HepG2 (cell line): Measurements from ENCODE around the gene TPRG1. TPM values are rescaled to one million over a fixed set of nuclear protein-coding genes. Genes with fewer than 3 reads are reported as not detected.

ENCODE experiments used
- ATAC-seq: fragments of 200-7000 bp; cut with Tn5 transposase; 3 replicates; pipeline ENCODE4 v1.9.1; 2020; ENCODE audit warnings: mild to moderate bottlenecking, moderate library complexity
- BruUV-seq: library from RNA; stranded (reverse); fragments of 400-500 nt; replicated peaks from 2 replicates; lab custom pipeline; 2021; lab: Mats Ljungman, UMichigan
- CTCF ChIA-PET: fragments of 300-600 bp; formaldehyde crosslinking; extraction: SDS; loops from one replicate; lab custom pipeline; 2021; ENCODE audit warnings: low total read pairs, inconsistent platforms, low intra/inter-chr PET ratio; lab: Yijun Ruan, JAX
- POLR2A ChIA-PET: fragments of 350-600 bp; sonication (Branson Sonifier 250); formaldehyde crosslinking; loops from one replicate; lab custom pipeline; 2020; ENCODE audit warnings: antibody characterized with exemption, inconsistent platforms; lab: Yijun Ruan, JAX
- DNase-seq: peaks from one replicate; pipeline ENCODE4 v3.0.0-alpha.2; 2015; ENCODE audit warnings: low spot score
- FAIRE-seq: peaks from 3 replicates; lab custom pipeline; 2011; peaks lifted over from hg19 to GRCh38; lab: Jason Lieb, UNC
- H2AFZ ChIP-seq: one replicate; pipeline ENCODE4 v1.6.1; 2011; ENCODE audit warnings: low read length, inconsistent platforms
- H3K27ac ChIP-seq: fragments of 300-600 bp; 3 replicates; pipeline ENCODE4 v1.8.0; 2011; ENCODE audit warnings: mixed run types, mild to moderate bottlenecking, mixed read lengths, low read length, inconsistent platforms; ENCODE audit not compliant: insufficient read depth; ENCODE audit errors: extremely low read length
- H3K27me3 ChIP-seq, 2 experiments: fragments of 200-600 bp in 1 of 2; 2 replicates in 1 of 2; 3 replicates in 1 of 2; pipeline versions ENCODE4 v1.6.0 to v1.8.0; 2011; ENCODE audit warnings: low read length in 2 of 2, mild to moderate bottlenecking in 2 of 2, moderate library complexity in 2 of 2, inconsistent platforms in 1 of 2; ENCODE audit not compliant: insufficient read depth in 2 of 2, control insufficient read depth in 1 of 2
- H3K36me3 ChIP-seq, 2 experiments: fragments of 200-600 bp in 1 of 2; replicated peaks in 1 of 2; 2 replicates in 1 of 2; 3 replicates in 1 of 2; pipeline versions ENCODE4 v1.5.1 to v1.8.0; 2011; ENCODE audit warnings: low read length in 2 of 2, inconsistent platforms in 1 of 2; ENCODE audit not compliant: insufficient read depth in 2 of 2, control insufficient read depth in 1 of 2
- H3K4me1 ChIP-seq: 2 replicates; pipeline ENCODE4 v1.5.1; 2012; ENCODE audit warnings: low read length, inconsistent platforms; ENCODE audit not compliant: insufficient read depth
- H3K4me2 ChIP-seq: 2 replicates; pipeline ENCODE4 v1.6.0; 2011; ENCODE audit warnings: low read depth, low read length, inconsistent platforms
- H3K4me3 ChIP-seq, 3 experiments: fragments of 200-600 bp in 1 of 3; sonication (generic), shearing (Covaris generic) in 1 of 3; replicated peaks in 1 of 3; 2 replicates each; pipeline ENCODE4 v1.5.1; 2011 to 2016; ENCODE audit warnings: low read length in 3 of 3, inconsistent platforms in 2 of 3, low read depth in 2 of 3, mild to moderate bottlenecking in 2 of 3, control low read depth in 1 of 3, mixed read lengths in 1 of 3; ENCODE audit not compliant: insufficient read depth in 1 of 3
- H3K79me2 ChIP-seq: one replicate; pipeline ENCODE4 v1.6.1; 2011; ENCODE audit warnings: low read length, inconsistent platforms; ENCODE audit not compliant: insufficient read depth
- H3K9ac ChIP-seq: 2 replicates; pipeline ENCODE4 v1.6.0; 2011; ENCODE audit warnings: mild to moderate bottlenecking, low read depth, low read length, inconsistent platforms; ENCODE audit not compliant: insufficient read depth
- H3K9me3 ChIP-seq: 2 replicates; pipeline ENCODE4 v1.5.1; 2012; ENCODE audit warnings: mild to moderate bottlenecking, low read length
- H4K20me1 ChIP-seq: 2 replicates; pipeline ENCODE4 v1.6.0; 2011; ENCODE audit warnings: inconsistent platforms, mild to moderate bottlenecking, low read length, moderate library complexity; ENCODE audit not compliant: insufficient read depth
- ELF3 ChIP-seq: IDR thresholded peaks from 2 replicates; pipeline ENCODE4 v1.6.1; 2016; ENCODE audit warnings: missing genetic modification reagents, missing compliant biosample characterization
- FOXJ3 ChIP-seq: sonication (generic); formaldehyde crosslinking; IDR thresholded peaks from 2 replicates; pipeline ENCODE4 v1.4.0; 2020; ENCODE audit warnings: missing genetic modification reagents, mild to moderate bottlenecking, borderline replicate concordance
- HDAC2 ChIP-seq: sonication (generic); formaldehyde crosslinking; IDR thresholded peaks from 2 replicates; pipeline ENCODE4 v1.4.0; 2020; ENCODE audit warnings: missing genetic modification reagents
- JARID2 ChIP-seq: sonication (generic); formaldehyde crosslinking; IDR thresholded peaks from 2 replicates; pipeline ENCODE4 v1.8.1; 2023; ENCODE audit warnings: missing genetic modification reagents, inconsistent platforms; ENCODE audit not compliant: insufficient replicate concordance
- NFIB ChIP-seq: sonication (generic); formaldehyde crosslinking; IDR thresholded peaks from 2 replicates; pipeline ENCODE4 v1.9.0; 2021; ENCODE audit warnings: missing genetic modification reagents, mild to moderate bottlenecking, borderline replicate concordance
- PHF21A ChIP-seq: sonication (generic); formaldehyde crosslinking; IDR thresholded peaks from 2 replicates; pipeline ENCODE4 v1.5.0; 2020; ENCODE audit warnings: mild to moderate bottlenecking, missing genetic modification reagents
- SMARCC2 ChIP-seq: fragments of 450-650 bp; IDR thresholded peaks from 2 replicates; pipeline ENCODE4 v1.6.1; 2017; ENCODE audit warnings: antibody characterized with exemption, mild to moderate bottlenecking
- ZBTB33 ChIP-seq: sonication (generic); formaldehyde crosslinking; IDR thresholded peaks from 2 replicates; pipeline ENCODE4 v1.4.0; 2020; ENCODE audit warnings: missing genetic modification reagents
- ZBTB40 ChIP-seq, 2 experiments: fragments of 450-650 bp in 1 of 2; sonication (generic) in 1 of 2; formaldehyde crosslinking in 1 of 2; IDR thresholded peaks; 2 replicates each; pipeline versions ENCODE4 v1.6.1 to v1.8.0; 2016 to 2022; ENCODE audit warnings: antibody characterized with exemption in 1 of 2, mild to moderate bottlenecking in 1 of 2, missing genetic modification reagents in 1 of 2
- ZFP62 ChIP-seq: sonication (generic); formaldehyde crosslinking; IDR thresholded peaks from 2 replicates; pipeline ENCODE4 v1.4.0; 2020; ENCODE audit warnings: missing genetic modification reagents
- ZNF230 ChIP-seq: sonication (generic); formaldehyde crosslinking; IDR thresholded peaks from 2 replicates; pipeline ENCODE4 v1.4.0; 2020; ENCODE audit warnings: mild to moderate bottlenecking, missing genetic modification reagents
- ZNF543 ChIP-seq: sonication (generic); formaldehyde crosslinking; IDR thresholded peaks from 2 replicates; pipeline ENCODE4 v1.4.0; 2020; ENCODE audit warnings: mild to moderate bottlenecking, missing genetic modification reagents
- ZNF746 ChIP-seq: sonication (generic); formaldehyde crosslinking; IDR thresholded peaks from 2 replicates; pipeline ENCODE4 v1.8.0; 2022; ENCODE audit warnings: mild to moderate bottlenecking, missing genetic modification reagents
- ZNF776 ChIP-seq: sonication (generic); formaldehyde crosslinking; IDR thresholded peaks from 2 replicates; pipeline ENCODE4 v1.4.0; 2020; ENCODE audit warnings: mild to moderate bottlenecking, missing genetic modification reagents
- WGBS: methylation state at CpG from one replicate; pipeline ENCODE4 v1.1.6; 2017; ENCODE audit warnings: low lambda C conversion rate; 5-methylcytosine and 5-hydroxymethylcytosine counted together
- in situ Hi-C: cut with HindIII; loops from 2 replicates; pipeline ENCODE4 v1.10.0; 2017; ENCODE audit warnings: low pct_unique_long_range_greater_than_20kb; ENCODE audit not compliant: extremely low pct_ligation_motif_present
- intact Hi-C: fragments of 100-400 bp; cut with micrococcal nuclease; formaldehyde crosslinking; loops from one replicate; pipeline ENCODE4 v1.10.0; 2022; ENCODE audit not compliant: unreplicated experiment
- polyA plus RNA-seq, 8 experiments: library from polyadenylated mRNA; depleted of rRNA in 3 of 8; stranded (reverse) in 7 of 8; unstranded in 1 of 8; fragments of >200 nt; fragmentation: Illumina TruSeq in 4 of 8; extraction: Trizol in 4 of 8; gene quantifications; 2 replicates each; pipeline versions ENCODE4 v1.2.1 to v1.2.3, GENCODE V29; 2011 to 2016; ENCODE audit warnings: low read depth in 4 of 8, missing spikeins in 1 of 8, mixed read lengths in 1 of 8; ENCODE audit not compliant: insufficient read depth in 1 of 8
- total RNA-seq, 5 experiments: library from RNA; depleted of rRNA; stranded (reverse); fragments of >200 nt; fragmentation: Illumina TruSeq; extraction: Trizol; gene quantifications; 2 replicates each; pipeline ENCODE4 v1.2.3, GENCODE V29; 2016; ENCODE audit warnings: low read depth in 1 of 5

The TPRG1 gene
- total and polyA plus RNA-seq, 2 of the 13 experiments (the other 11 are each of a cell fraction or from before 2014, with no cell fraction given) = 0.17 TPM; not detected in 1

- ChIA-PET POLR2A (no interaction called here), CTCF (no interaction called here)
- Histone ChIP-seq H3K4me3 (no peak overlapping the region), H3K9ac (no peak overlapping the region), H3K27me3 (no peaks in the 10 kb centered on the region), H2AFZ (no peak overlapping the region), H3K79me2 (no peaks in the 10 kb centered on the region), H3K4me2 (no peak overlapping the region), H3K4me1 (no peaks in the 10 kb centered on the region), H4K20me1 (no peaks in the 10 kb centered on the region), H3K36me3 (no peaks in the 10 kb centered on the region), H3K9me3 (no peaks in the 10 kb centered on the region), H3K27ac (no peak overlapping the region)
- no TSS peak for BruUV-seq
- no peak for ATAC-seq
- in situ Hi-C loops (no loop called here), intact Hi-C loops (no loop called here)
- FAIRE-seq = no peak
- no peak for DNase-seq
- WGBS = 39% methylated on average over 1 of the region's 1 CpG
- TF ChIP-seq JARID2 (CRISPR knock-in tag) (no peak), FOXJ3 (CRISPR knock-in tag) (no peak), ZFP62 (no peak), ZNF230 (CRISPR knock-in tag) (no peak), ELF3 (no peak), SMARCC2 (no peak), NFIB (no peak), ZNF776 (CRISPR knock-in tag) (no peak), HDAC2 (CRISPR knock-in tag) (no peak), ZNF746 (no peak), ZNF543 (CRISPR knock-in tag) (no peak), ZBTB40 (IDR thresholded peaks at IDR 0.05) (no peak), ZBTB40 (CRISPR knock-in tag; IDR thresholded peaks at IDR 0.05) (no peak), ZBTB33 (CRISPR knock-in tag) (no peak), PHF21A (no peak)
Observed at GRCh38 chr3:189303584-189303983, 131.8 kb downstream of the TPRG1 start.
